Progenitor cell of endocrine pancreas (in vitro differentiated cells): ENCODE data around the gene SLC2A13. TPM values are rescaled to one million over a fixed set of nuclear protein-coding genes. Genes with fewer than 3 reads are reported as not detected.
"Not testable (repeated sequence)": the region's sequence is repeated elsewhere in the genome, so short reads cannot be mapped to it uniquely, and the experiment has no call there.

ENCODE experiments used
- DNase-seq: peaks from one replicate; pipeline ENCODE4 v3.0.0; 2021; ENCODE audit warnings: low spot score; ENCODE audit not compliant: unreplicated experiment
- H3K27ac Mint-ChIP-seq: 2 replicates; pipeline ENCODE4 v1.8.0; 2021; ENCODE audit warnings: mild to moderate bottlenecking, moderate library complexity, mixed read lengths
- H3K27me3 Mint-ChIP-seq: 2 replicates; pipeline ENCODE4 v1.8.0; 2021; ENCODE audit warnings: mixed read lengths
- H3K36me3 Mint-ChIP-seq: 2 replicates; pipeline ENCODE4 v1.8.0; 2022; ENCODE audit warnings: mixed read lengths; ENCODE audit not compliant: insufficient read depth
- H3K4me1 Mint-ChIP-seq: 2 replicates; pipeline ENCODE4 v1.8.0; 2021; ENCODE audit warnings: low read depth, mixed read lengths
- H3K4me3 Mint-ChIP-seq: 2 replicates; pipeline ENCODE4 v1.8.0; 2021; ENCODE audit warnings: low read depth, mild to moderate bottlenecking, moderate library complexity, mixed read lengths
- H3K9me3 Mint-ChIP-seq: 2 replicates; pipeline ENCODE4 v1.8.0; 2021; ENCODE audit warnings: low read depth, mixed read lengths
- total RNA-seq: library from RNA; stranded (reverse); gene quantifications from 2 replicates; pipeline ENCODE4 v1.2.1, GENCODE V29; 2021
- TF ChIP-seq, protein P1 (sequence below): fragments of 200-600 bp; sonication (generic); IDR thresholded peaks from one replicate; pipeline ENCODE4 v1.5.0; 2021; ENCODE audit warnings: antibody characterized with exemption, mild to moderate bottlenecking; ENCODE audit not compliant: unreplicated experiment

Gene SLC2A13
- total RNA-seq, 1 donor from 2014 or later, result 7.4 TPM

DNA sequence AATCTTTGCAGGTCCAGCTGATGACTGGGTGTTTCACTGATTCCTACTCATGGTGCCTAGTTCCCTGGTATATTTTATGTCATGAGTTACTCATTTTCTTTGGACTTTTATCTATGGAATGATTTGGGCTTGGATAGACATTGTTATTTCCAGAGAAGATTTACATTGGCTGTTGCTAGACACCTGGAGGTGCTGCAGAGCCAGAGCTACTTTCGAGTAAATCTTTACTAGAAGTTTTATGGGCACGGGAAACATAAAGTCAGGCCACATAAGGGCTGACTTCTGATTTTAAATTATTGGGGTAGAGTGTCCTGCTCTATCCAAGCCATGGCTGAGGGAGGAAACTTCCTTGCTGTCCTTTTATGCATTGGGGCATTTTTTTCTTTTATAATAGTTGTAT lies 310.4 kb downstream of the SLC2A13 start:
- H3K36me3 Mint-ChIP-seq, result no peaks in the 10 kb centered on the region
- no peaks in the 10 kb centered on the region for H3K4me1 Mint-ChIP-seq
- no peaks in the 10 kb centered on the region for H3K9me3 Mint-ChIP-seq
- H3K4me3 Mint-ChIP-seq, result no peak overlapping the region
- no peak for DNase-seq
- TF ChIP-seq, protein P1, sequence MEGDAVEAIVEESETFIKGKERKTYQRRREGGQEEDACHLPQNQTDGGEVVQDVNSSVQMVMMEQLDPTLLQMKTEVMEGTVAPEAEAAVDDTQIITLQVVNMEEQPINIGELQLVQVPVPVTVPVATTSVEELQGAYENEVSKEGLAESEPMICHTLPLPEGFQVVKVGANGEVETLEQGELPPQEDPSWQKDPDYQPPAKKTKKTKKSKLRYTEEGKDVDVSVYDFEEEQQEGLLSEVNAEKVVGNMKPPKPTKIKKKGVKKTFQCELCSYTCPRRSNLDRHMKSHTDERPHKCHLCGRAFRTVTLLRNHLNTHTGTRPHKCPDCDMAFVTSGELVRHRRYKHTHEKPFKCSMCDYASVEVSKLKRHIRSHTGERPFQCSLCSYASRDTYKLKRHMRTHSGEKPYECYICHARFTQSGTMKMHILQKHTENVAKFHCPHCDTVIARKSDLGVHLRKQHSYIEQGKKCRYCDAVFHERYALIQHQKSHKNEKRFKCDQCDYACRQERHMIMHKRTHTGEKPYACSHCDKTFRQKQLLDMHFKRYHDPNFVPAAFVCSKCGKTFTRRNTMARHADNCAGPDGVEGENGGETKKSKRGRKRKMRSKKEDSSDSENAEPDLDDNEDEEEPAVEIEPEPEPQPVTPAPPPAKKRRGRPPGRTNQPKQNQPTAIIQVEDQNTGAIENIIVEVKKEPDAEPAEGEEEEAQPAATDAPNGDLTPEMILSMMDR, result no peak
- H3K27ac Mint-ChIP-seq, result no peak overlapping the region
- H3K27me3 Mint-ChIP-seq, result no peaks in the 10 kb centered on the region

DNA sequence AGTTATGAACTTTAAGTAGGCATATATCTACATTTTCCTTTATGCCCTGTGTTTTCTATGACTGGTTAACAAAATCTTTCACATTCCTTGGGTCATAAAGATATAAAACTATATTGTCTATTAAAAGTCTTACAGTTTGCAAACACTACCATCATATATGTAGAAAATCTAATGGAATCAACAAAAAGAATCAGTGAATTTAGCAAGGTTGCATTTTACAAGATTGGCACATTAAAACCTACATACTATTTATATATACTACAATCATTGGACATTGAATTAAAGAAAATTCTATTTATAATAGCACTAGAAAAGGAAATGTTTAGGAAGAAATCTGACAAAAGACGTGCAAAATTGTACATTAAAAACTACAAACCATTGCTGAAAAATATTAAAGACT lies 312.9 kb downstream of the SLC2A13 start:
- DNase-seq, result no peak
- H3K36me3 Mint-ChIP-seq, result no peaks in the 10 kb centered on the region
- H3K4me3 Mint-ChIP-seq, result no peak overlapping the region
- no peaks in the 10 kb centered on the region for H3K9me3 Mint-ChIP-seq
- no peaks in the 10 kb centered on the region for H3K27me3 Mint-ChIP-seq
- no peaks in the 10 kb centered on the region for H3K4me1 Mint-ChIP-seq
- TF ChIP-seq, protein P1, result no peak
- no peak overlapping the region for H3K27ac Mint-ChIP-seq

DNA sequence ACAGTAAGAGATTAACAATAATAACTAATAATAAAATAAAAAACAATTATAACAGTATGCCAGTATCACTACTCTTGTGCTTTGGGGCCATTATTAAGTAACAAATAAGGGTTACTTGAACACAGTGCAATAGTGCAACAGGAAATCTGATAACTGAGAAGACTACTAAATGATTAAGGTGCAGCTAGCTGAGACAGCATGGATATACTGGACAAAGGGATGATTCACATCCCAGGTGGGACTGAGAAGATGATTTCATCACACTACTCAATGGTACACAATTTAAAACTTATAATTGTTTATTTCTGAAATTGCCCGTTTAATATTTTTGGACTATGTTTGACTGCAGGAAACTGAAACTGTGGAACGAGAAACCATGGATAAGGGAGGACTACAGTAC lies 317.6 kb downstream of the SLC2A13 start:
- Mint-ChIP-seq H3K4me3 (no peak overlapping the region), H3K4me1 (no peaks in the 10 kb centered on the region), H3K27ac (no peak overlapping the region), H3K27me3 (no peaks in the 10 kb centered on the region), H3K36me3 (peaks cover 4% of the 10 kb centered on the region), H3K9me3 (no peaks in the 10 kb centered on the region)
- TF ChIP-seq, protein P1, result no peak
- DNase-seq, result no peak

DNA sequence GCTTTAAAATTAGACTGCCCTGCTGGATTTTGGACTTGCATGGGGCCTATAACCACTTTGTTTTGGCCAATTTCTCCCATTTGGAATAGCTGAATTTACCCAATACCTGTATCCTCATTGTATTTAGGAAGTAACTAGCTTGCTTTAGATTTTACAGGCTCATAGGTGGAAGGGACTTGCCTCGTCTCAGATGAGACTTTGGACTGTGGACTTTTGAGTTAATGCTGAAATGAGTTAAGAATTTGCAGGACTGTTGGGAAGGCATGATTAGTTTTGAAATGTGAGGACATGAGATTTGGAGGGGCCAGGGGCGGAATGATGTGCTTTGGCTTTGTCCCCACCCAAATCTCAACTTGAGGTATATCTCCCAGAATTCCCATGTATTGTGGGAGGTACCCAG lies 320.1 kb downstream of the SLC2A13 start:
- not testable (repeated sequence) for H3K27me3 Mint-ChIP-seq, H3K4me1 Mint-ChIP-seq, H3K9me3 Mint-ChIP-seq, DNase-seq, H3K36me3 Mint-ChIP-seq, H3K27ac Mint-ChIP-seq, H3K4me3 Mint-ChIP-seq

DNA sequence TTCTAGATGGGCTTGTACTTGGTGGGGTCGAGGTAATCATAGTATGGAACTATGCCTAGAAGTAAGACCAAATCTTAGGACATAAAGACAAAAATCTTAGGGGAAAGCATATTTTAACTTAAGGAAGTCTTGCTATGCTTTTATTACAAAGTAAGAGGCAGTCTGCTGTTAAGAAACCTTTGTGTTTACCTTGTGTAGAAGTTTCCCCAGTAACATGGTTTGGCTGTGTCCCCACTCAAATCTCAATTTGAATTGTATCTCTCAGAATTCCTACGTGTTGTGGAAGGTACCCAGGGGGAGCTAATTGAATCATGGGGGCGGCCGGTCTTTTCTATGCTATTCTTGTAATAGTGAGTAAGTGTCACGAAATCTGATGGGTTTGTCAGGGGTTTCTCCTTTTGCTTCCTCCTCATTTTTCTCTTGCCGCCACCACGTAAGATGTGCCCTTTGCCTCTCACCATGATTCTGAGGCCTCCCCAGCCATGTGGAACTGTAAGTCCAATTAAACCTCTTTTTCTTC lies 323.8 kb downstream of the SLC2A13 start:
- Mint-ChIP-seq H3K4me3 (no peak overlapping the region), H3K36me3 (peaks cover 6% of the 10 kb centered on the region), H3K27ac (no peak overlapping the region), H3K4me1 (peaks cover 15% of the 10 kb centered on the region), H3K27me3 (no peaks in the 10 kb centered on the region), H3K9me3 (peaks cover 4% of the 10 kb centered on the region)
- TF ChIP-seq, protein P1, result no peak
- no peak for DNase-seq

DNA sequence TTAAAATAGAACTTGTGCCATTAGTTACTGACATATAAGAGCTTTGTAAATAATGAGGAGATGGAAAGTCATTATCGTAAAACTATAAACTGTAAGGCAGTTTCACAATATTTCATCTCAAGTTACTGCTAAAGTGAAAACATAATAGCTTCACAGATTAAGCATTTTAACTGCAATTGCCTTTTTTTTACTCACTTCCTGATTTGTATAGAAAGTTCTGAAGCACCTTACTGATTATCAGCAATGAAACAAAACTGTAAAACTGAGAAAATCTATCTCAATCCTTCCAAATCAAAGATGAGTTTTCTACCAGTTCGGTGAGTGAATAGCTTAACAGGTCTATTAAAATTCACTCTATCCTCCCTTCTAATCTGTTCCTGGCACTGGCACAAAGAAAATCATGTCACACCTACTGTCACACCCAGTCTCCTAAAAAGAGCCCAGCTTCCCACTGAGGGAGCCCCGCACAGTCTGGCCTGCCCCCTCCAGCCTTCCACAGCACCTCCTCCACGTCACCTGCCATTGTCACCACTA lies 324.9 kb downstream of the SLC2A13 start:
- H3K9me3 Mint-ChIP-seq, result peaks cover 4% of the 10 kb centered on the region
- H3K27ac Mint-ChIP-seq, result peak overlapping the region; percentile 11
- TF ChIP-seq, protein P1, result no peak

More for the DNA sequence above, 324.9 kb downstream of the SLC2A13 start:
- H3K4me1 Mint-ChIP-seq, result peaks cover 15% of the 10 kb centered on the region
- no peak for DNase-seq
- H3K27me3 Mint-ChIP-seq, result no peaks in the 10 kb centered on the region
- peaks cover 6% of the 10 kb centered on the region for H3K36me3 Mint-ChIP-seq
- no peak overlapping the region for H3K4me3 Mint-ChIP-seq
